Loucy (cell line): ENCODE data around the gene PABPC1L2B.
"Not testable (repeated sequence)": the region's sequence is repeated elsewhere in the genome, so short reads cannot be mapped to it uniquely, and the experiment has no call there.

ENCODE experiments used
- H2AFZ ChIP-seq: fragments of 200-600 bp; sonication (generic); 2 replicates; pipeline ENCODE4 v1.6.0; 2016; ENCODE audit warnings: antibody characterized with exemption, mild to moderate bottlenecking, low read length, moderate library complexity
- H3F3A ChIP-seq: fragments of 200-600 bp; 2 replicates; pipeline ENCODE4 v1.6.0; 2016; ENCODE audit warnings: antibody characterized with exemption, low read depth, mild to moderate bottlenecking
- H3K27me3 ChIP-seq: fragments of 200-600 bp; sonication (generic); 2 replicates; pipeline ENCODE4 v1.6.1; 2014; ENCODE audit warnings: low read length, mild to moderate bottlenecking; ENCODE audit not compliant: insufficient read depth, poor library complexity, severe bottlenecking
- H3K36me3 ChIP-seq: fragments of 200-600 bp; sonication (generic); 2 replicates; pipeline ENCODE4 v1.6.1; 2016; ENCODE audit warnings: low read length; ENCODE audit not compliant: insufficient read depth
- H3K4me1 ChIP-seq: fragments of 200-600 bp; sonication (generic); 2 replicates; pipeline ENCODE4 v1.5.1; 2014; ENCODE audit warnings: low read length, mild to moderate bottlenecking; ENCODE audit not compliant: insufficient read depth, poor library complexity, severe bottlenecking
- H3K4me2 ChIP-seq: fragments of 200-600 bp; sonication (generic); 2 replicates; pipeline ENCODE4 v1.6.0; 2014; ENCODE audit warnings: antibody characterized with exemption, low read length, low read depth, mild to moderate bottlenecking; ENCODE audit not compliant: poor library complexity, severe bottlenecking
- H3K4me3 ChIP-seq: fragments of 200-600 bp; sonication (generic); 2 replicates; pipeline ENCODE4 v1.5.1; 2014; ENCODE audit warnings: low read length, mild to moderate bottlenecking, mixed read lengths; ENCODE audit not compliant: poor library complexity, severe bottlenecking
- H3K79me2 ChIP-seq: fragments of 200-600 bp; sonication (generic); 2 replicates; pipeline ENCODE4 v1.6.1; 2014; ENCODE audit warnings: low read length; ENCODE audit not compliant: insufficient read depth
- H3K9ac ChIP-seq: fragments of 200-600 bp; sonication (generic); 2 replicates; pipeline ENCODE4 v1.6.0; 2014; ENCODE audit warnings: mild to moderate bottlenecking, low read depth, low read length, moderate library complexity; ENCODE audit not compliant: poor library complexity, severe bottlenecking
- H3K9me2 ChIP-seq: fragments of 200-600 bp; sonication (generic); replicated peaks from 2 replicates; pipeline ENCODE4 v1.6.1; 2016; ENCODE audit warnings: low read depth, low read length, mixed read lengths
- H3K9me3 ChIP-seq: fragments of 200-600 bp; sonication (generic); 2 replicates; pipeline ENCODE4 v1.6.1; 2014; ENCODE audit warnings: mild to moderate bottlenecking, antibody characterized with exemption, low read length, low read depth; ENCODE audit not compliant: insufficient read depth
- H4K20me1 ChIP-seq: fragments of 200-600 bp; sonication (generic); 2 replicates; pipeline ENCODE4 v1.6.0; 2014; ENCODE audit warnings: antibody characterized with exemption, low read length, mild to moderate bottlenecking; ENCODE audit not compliant: insufficient read depth, poor library complexity, severe bottlenecking
- CTCF ChIP-seq: fragments of 200-600 bp; sonication (generic); conservative IDR thresholded peaks from 2 replicates; pipeline ENCODE4 v1.5.1; 2014; ENCODE audit warnings: mild to moderate bottlenecking, antibody characterized with exemption, low read length
- EZH2phosphoT487 ChIP-seq: fragments of 200-600 bp; IDR thresholded peaks from 2 replicates; pipeline ENCODE4 v1.6.1; 2018; ENCODE audit warnings: antibody characterized with exemption, mild to moderate bottlenecking, moderate library complexity, borderline replicate concordance

The PABPC1L2B gene

GRCh38 chrX:73021361-73022092 lies 18.8 kb downstream of the PABPC1L2B start:
- no peaks in the 10 kb centered on the region for H3K9me3 ChIP-seq
- no peaks in the 10 kb centered on the region for H3K9me2 ChIP-seq
- H2AFZ ChIP-seq = no peak overlapping the region
- H3K4me2 ChIP-seq = no peak overlapping the region
- H3K27me3 ChIP-seq = no peaks in the 10 kb centered on the region
- H3K4me3 ChIP-seq = no peak overlapping the region
- no peaks in the 10 kb centered on the region for H3K36me3 ChIP-seq
- TF ChIP-seq CTCF = no peak
- no peak for TF ChIP-seq EZH2phosphoT487
- no peaks in the 10 kb centered on the region for H3K79me2 ChIP-seq
- no peaks in the 10 kb centered on the region for H4K20me1 ChIP-seq
- no peaks in the 10 kb centered on the region for H3K4me1 ChIP-seq
- H3F3A ChIP-seq = no peaks in the 10 kb centered on the region
- no peak overlapping the region for H3K9ac ChIP-seq

- not testable (repeated sequence) for H4K20me1 ChIP-seq, H3K9me3 ChIP-seq, H3K4me1 ChIP-seq, H3K36me3 ChIP-seq, H3K4me2 ChIP-seq, H2AFZ ChIP-seq, H3K9me2 ChIP-seq, H3K9ac ChIP-seq, H3K4me3 ChIP-seq, H3K27me3 ChIP-seq, H3K79me2 ChIP-seq, H3F3A ChIP-seq
These were observed 19.3 kb downstream of the PABPC1L2B start for GRCh38 chrX:73022093-73022445.

DNA sequence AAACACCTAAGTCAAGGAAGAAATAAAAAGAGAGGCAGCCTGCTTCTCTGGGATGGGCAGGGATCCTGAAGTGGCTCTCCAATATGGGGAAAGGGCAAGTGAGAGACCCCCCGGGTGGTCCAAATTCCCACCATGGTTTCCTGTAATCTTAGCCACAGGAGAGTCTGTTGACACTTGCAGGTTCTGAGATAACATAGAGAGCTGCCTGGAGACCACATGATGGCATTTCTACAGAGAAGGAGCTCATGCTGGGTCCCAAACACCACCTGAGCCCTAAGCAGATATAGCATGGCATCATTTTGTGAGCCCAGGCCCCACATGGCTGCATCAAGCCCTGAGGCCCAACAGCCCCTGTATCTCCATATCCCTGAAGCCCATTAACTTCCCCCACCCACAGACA lies 26.1 kb downstream of the PABPC1L2B start:
- H3K4me1 ChIP-seq = no peaks in the 10 kb centered on the region
- H4K20me1 ChIP-seq = no peaks in the 10 kb centered on the region
- no peaks in the 10 kb centered on the region for H3F3A ChIP-seq
- H3K9ac ChIP-seq = no peak overlapping the region
- no peak overlapping the region for H3K4me3 ChIP-seq
- no peaks in the 10 kb centered on the region for H3K9me3 ChIP-seq
- TF ChIP-seq CTCF = no peak
- no peak for TF ChIP-seq EZH2phosphoT487
- no peaks in the 10 kb centered on the region for H3K79me2 ChIP-seq
- no peak overlapping the region for H2AFZ ChIP-seq
- no peak overlapping the region for H3K4me2 ChIP-seq
- H3K27me3 ChIP-seq = no peaks in the 10 kb centered on the region
- no peaks in the 10 kb centered on the region for H3K36me3 ChIP-seq
- no peaks in the 10 kb centered on the region for H3K9me2 ChIP-seq
